Stimulated activated naive CD4-positive, alpha-beta T cell treated with Interleukin-2 at 50 U/mL for 16 hours (primary cell): ENCODE results near the gene ALLC.

Experiments used
- DNase-seq: peaks from one replicate; lab custom pipeline; 2025; lab: John Stamatoyannopoulos, UW

Gene ALLC

DNA sequence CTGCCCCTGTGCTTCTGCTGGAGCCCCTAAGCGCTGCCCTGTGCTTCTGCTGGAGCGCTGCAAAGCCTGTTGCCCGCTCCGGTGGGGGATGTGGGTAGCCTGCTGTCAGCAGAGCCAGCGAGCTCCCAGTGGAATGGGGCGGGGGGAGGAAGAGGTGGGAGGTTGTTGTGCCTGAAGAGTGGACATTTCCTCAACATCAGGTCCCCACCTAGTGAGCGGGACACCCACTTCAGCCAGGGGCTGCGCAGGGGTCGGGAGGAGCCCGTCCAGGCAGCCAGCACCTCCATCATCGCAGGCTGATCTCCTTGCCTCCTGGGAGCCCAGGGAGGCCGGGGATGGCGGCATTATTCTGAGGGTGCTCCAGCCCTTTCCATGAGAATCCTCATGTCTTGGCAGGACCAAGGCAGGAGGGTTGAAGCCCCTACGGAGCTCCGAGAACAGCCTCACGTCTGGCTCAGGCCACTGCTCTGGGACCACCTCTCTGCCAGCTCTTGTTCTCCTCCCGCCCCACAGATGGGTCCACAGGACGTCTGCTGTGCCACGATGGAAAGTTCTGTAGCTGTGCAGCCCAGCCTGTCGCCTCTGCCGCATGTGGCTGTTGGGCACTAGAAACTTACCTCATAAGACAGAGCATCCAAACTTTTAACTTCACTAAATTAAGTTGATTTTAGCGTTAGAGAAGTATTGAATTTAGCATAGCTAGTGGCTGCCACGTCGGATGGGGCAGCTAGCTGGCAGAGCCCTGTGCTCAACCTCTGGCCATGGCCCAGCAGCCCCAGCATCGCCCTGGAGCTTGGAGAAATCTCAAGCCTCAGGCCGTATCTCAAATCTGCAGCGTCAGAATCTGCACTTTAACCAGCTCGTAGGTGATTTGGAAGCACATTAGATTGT is 1.9 kb upstream of the ALLC start:
- DNase-seq = no peak

DNA sequence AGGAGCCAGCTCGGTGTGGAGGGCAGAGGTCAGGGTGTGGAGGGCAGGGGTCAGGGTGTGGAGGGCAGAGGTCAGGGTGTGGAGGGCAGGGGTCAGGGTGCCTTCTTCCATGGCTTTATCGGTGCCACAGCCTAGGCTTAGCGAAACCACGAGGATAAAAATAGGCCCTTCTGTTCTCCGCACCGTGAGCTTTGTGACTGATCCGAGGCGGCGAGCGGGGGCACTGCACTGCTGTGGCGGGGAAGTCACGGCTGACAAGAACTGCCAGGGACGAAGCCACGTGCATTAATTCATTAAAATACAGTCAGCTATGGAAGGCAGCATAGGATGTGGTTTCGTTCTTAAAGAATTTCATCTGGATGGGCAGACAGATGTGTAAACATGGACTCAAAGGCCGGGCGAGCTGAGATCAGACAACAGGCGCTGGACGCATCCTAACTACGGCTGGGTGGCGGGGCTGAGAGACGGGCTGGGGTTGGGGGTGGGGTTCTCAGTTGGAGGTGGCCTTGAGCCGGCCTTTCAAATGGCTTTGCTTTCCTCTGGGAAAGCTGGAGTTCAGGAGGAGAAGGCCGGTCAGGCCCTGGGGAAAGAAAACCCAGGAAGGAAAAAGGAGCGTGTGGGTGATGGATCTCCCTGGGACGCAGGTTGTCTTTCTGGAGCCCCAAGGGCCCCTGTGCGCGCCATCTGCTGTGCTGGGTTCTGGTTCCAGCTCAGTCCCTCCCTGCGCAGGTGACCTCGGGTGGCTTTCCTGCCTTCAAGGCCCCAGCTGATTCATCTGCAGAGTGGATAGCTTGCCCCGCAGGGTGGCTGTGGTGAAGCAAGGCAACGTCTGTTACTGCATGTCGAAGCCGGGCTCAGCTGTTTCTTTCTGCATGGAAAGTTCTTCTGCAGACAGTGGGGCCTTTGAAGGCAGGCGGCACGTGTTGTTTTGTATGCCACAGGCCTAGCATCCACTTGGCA is 958 bp upstream of the ALLC start:
- DNase-seq = no peak

DNA sequence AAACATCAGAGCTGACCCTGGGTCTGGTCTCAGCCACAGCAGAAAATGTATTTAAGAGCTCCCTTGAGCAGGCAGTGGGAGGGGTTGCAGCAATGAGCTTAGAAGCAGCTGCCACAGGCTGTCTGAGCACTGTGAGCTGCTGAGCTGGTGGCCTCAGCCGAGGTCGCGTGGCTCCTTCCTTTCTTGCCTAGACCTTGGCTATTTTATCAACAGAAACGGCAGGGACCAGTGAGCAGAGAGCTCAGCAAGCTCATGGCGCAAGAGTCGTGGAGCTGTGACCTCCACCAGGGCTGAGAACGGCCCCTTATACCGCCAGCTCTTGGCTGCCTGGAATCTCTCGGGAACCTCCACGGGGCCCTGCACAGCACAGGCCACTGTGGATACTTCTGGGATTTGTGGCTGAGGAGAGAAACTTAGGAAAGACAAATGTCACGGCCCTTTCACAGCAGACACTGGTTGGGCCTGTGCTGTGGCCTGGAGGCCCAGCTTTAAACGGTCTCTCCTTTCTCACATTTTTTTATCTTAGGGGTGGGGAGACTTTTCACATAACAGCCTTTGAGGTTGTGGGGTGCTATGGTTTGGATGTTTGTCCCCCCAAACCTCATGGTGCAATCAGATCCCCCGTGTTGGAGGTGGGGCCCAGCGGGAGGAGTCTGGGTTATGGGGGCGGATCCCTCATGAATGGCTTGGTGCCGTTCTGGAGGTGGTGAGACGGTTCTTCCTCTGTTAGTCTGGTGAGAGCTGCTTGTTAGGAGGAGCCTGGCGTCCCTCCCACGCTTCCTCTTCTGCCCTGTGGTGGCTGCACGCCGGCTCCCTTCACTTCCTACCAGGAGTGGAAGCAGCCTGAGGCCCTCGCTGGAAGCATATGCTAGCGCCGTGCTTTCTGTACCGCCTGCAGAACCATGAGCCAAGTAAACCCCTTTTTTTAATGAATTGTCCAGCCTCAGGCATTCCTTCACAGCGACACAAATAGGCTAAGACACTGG is 1.7 kb downstream of the ALLC start:
- no peak for DNase-seq

DNA sequence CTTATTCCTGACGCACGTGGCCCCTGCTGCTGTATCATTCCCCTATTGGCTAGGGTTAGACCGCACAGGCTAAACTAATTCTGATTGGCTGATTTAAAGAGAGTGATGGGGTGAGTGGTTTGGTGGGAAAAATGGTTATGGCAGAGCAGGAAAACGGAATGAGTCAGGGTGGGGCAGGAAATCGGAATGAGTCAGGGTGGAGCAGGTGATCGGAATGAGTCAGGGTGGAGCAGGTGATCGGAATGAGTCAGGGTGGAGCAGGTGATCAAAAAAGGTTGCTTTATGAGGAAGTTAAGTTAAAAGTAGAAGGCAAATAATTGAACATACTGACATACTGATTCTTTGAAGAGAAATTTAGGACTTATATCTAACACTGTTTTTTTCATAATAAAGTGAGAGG is 2.6 kb downstream of the ALLC start:
- DNase-seq = peak; percentile 17

DNA sequence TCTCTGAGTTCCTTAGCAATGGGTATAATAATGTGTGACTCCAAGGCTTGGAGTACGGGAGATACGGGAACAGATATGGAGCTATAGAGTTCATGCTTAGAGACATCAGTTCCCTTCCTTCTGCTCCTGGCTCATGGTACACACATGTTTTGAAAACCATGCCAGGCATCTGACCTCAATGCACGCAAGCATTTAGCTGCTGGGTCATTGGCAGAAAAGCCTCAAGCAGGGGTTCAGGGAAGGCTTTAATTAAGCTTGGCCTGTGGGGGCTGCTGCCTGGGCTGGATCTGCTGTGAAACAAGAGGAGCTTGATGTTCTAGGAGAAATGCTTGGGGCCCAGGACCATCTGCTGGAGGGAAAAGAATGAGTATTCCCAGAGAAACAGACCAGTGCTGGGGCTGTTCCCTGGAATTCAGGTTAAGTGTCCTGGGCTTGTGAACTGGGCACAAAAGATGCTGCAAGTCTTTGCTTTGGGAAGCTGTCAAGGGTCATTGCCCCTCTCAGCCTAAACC is 3.2 kb downstream of the ALLC start:
- no peak for DNase-seq

DNA sequence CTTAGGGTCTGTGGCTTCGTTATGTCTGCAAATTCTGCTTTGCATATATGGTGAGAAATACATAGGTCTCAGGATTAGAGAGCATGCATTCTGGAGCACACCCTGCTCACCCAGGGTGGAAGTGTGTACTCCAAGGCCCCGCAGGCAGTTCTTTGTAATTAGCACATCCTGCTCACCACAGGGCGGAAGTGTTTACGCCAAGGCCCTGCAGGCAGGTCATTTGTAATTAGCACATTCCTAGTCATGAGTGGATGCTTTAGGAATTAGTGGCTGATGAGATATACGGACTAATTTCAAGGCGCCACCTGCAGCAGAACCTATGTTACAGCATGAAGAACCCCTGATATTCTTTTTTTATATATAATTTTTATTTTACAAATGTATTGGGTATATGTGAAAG is 4.2 kb downstream of the ALLC start:
- no peak for DNase-seq

DNA sequence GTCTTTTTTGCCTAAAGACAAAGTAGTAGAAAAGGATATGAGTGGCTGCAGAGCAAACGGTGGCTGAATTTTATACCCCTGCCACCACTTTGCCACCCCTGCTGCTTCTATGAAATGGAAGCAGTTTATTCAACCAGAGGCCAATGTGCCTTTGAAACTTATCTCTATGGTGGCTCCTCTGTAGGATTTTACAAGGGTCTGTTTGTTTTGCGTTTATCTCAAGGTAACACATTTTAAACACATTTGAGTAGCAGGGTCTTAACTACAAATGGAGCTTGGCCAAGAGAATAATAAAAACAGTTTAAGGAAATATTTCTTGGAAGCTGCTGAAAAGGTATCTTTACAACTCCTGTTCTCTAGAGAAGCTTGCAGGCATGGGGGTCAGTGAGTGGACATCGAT is 6.1 kb downstream of the ALLC start:
- no peak for DNase-seq

DNA sequence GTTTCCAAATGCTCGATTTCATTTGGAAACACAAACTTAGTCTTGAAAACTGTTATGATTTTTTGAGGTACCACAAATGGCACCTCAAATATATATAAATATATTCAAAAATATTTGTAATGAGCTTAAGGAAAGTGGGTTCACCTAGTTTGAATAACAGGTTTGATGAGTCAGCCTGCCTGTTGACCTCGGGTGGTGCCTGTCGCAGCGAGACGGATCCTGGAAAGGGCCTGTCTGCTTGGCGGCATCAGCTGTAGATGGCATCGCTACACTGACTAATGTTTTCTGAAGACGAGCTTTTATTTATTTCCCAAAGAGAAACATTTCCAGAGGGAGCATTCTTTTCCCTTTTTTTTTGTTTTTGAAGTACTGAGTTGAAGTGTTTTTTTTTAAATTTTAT is 6.9 kb downstream of the ALLC start:
- DNase-seq = no peak

DNA sequence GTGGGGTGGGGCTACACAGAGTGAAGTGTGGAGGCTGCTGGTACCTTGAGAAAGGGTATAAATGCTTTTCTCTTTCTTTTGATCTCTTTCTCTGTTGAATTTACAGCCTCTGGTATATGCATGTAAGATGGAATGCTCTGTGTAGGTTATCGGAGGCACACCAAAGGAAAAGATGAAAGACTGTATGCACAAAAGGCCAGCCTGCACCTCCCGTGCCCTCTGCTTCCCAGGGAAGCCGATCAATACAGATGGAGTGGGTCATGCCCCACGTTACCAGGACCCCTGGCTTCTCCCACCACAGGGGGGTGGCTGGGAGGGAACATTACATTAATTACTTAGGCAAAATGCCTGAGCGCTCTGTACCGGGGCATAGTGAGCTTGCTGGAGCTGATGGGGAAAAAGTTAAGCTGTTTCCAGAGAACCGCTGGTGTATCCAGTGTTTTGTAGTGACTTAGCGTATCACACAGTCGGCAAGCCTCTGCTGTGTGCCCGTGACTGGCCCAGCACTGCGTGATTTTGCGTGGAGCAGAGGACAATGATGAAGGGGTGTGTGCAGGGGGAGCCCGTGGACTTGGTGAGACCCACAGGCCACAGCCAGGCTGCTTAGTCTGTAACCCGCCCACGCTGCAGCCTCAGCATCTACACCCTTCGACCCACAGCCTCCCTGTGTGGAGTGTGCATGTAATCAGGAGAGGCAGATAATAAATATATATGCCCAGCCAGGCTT is 8.0 kb downstream of the ALLC start:
- no peak for DNase-seq

DNA sequence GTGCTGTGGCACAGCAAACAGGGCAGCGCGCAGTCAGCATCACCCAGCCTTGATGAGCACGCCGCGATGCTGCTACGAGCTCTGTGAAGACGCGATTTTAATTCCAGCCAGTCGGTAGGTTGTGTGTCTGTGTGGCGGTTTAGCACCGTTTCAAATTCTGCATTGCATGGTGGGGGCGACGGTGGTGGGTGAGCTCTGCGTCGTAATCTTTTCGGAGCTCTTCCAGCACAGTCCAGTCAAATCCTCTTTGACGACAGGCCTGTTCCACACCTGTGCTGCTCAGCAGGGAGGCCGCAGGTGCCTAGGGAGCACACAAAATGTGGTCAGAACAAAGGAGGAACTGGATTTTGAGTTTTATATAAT is 8.6 kb downstream of the ALLC start:
- DNase-seq = no peak

DNA sequence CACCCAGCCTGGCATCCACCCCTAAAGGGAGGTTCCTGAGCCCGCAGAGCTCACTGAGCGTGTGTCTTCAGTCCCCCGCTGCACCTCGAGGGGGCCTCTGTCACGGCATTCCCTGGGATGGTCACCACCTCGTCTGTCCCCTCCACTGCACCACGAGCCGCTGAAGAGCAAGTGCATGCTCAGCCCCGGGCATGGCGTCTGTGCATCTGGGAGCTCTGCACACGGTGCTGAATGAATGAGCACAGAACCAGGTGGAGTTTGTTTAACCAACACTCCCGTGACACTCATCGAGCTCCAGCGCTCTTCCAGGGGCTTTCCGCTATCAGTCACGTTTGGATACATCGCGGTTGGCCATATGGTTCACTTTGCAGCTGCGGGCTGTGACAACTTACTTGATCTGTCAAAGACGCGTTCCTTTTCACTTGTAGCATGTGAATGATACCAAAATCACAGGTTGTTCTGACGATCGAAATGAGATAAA is 9.2 kb downstream of the ALLC start:
- no peak for DNase-seq

DNA sequence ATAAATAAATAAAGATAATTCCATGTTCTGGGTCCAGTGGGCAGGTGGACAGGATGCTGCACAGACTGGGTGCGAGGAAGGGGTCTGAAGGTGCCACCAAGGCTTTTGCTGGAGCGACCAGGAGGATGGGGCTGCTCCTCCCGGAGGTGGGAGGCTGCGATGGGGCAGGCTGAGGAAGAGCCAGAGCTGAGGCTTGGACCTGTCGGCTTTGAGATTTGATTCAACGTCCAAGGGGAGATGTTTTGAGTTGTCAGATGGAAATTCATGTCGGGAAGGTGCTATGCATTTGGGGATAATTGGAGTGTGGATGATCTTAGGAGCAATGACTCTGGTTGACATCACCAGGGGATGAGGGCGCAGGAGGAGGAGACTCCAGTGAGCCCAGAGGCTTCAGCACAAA is 11.7 kb downstream of the ALLC start:
- no peak for DNase-seq

DNA sequence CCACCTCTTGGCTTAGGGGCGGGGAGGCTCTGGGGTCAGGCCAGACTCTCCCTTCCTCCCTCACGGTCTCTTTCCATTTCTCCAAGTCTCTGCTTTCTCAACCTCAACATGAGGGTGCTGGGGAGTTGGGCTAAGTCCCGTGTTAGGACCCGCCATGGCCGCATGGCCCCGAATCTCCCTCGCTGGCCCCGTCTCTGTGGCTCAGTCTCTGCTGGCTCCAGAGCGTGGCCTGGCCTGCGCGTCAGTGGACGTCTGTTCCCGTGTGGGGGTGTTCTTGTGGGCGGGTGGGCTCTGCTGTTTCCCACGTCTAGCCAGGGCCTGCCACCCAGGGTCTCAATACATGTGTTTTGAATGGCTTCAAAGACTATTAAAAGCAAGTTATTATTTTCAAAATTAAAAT is 12.4 kb downstream of the ALLC start:
- DNase-seq = no peak

DNA sequence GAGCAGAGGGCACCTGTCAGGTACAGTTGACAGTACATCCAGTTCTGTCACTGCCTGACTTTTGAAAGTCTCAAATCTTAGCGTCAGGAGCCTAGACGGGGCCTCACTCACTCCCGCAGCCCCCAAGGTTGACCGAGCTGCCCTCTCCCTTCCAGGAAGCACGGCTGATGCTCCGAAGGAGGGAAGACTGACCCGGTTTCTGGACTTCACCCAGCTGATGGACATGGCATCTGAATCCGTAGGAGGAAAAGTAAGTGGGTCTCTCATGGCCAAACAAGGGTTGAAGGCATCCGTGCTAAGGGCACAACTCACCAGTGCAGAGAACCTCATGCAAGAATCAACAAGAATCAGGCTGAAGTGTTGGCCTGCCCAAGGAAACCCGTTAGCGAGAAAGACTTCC is 12.9 kb downstream of the ALLC start:
- no peak for DNase-seq

DNA sequence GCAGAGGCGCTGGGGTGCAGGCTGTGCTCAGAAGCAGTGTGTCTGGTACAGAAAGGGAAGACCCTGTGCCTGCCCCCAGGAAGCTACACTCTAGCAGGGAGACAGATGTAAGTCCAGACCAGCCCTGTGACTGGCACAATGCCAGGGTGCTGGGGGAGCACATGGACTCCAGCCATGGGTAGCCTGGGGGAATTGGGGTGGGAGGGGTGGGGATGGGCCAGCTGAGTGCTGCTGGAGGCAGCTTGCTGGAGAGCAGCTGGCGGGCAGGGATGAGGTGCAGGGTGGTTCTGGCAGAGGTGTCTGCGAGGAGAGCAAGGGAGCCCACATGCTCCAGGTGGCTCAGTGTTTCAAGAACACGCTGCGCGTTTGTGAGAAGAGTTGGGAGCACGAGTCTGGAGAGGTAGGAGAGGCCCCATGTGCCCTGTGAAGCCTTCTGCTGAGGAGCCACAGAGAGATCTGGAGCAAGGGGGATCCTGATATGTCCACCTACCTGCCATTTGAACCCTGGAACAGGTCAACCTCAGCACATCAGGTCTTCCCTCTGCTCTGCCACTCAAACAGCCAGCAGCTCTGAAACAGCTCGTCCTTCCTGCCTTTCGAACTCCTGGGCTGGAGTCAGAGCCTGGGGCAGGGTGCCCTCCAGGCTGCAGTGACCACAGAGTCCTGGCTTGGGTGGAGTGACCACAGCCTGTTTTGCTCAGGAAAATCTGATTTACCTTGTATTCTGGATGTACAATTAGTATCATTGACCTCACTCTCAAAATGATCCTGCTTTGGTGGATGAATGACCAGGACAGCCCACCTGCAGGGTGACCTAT is 15.1 kb downstream of the ALLC start:
- no peak for DNase-seq

DNA sequence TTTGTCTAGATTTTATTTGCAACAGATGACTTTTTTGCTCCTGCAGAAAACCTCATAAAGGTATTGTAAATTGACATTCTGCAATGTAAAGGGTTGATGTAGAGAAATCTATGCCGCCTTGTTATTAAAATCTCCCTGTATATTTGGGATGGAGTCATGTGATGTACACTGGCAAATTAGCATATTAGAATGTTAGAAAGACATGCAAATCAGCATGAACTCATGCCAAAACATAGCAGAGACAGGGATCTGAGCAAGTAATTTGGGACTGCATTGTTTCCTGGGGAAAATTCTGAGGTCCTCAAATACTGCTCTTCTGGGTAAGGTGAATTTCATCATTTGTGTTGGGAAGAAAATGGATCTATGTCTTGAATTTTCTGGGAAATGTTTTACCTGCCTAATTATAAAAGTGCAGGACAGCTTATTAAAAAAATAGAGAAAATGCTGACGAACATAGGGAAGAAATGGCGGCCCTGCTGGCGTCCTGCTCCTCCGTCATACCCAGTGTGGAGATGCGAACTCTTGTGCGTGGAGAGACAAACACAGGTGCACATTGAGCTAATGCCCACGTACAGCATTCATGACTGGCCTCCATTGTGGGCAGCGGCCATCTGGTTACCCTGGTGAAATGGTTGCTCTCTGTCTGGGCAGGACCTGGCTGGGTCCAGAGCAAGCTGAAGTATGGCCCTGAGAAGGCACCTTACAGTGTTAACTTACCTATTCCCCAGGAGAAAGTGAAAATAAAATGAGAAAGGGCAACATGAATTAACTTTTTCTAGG is 16.3 kb downstream of the ALLC start:
- no peak for DNase-seq

DNA sequence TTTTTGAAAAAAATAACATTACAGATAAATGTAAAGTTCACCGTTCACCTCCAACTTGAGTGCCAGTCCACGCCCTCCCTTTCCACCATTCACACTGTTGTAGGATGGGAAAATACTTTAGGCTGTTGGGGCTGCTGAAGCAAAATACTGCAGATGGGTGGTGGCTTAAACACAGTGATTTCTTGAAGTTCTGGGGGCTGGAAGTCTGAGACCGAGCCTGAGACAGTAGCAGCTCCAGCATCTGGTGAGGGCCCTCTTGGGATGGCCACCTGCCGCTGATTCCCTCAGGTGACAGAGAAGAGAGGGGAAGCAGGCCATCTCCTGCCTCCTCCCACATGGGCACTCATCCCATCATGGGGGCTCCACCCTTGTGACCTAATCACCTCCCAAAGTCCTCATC is 17.7 kb downstream of the ALLC start:
- no peak for DNase-seq

DNA sequence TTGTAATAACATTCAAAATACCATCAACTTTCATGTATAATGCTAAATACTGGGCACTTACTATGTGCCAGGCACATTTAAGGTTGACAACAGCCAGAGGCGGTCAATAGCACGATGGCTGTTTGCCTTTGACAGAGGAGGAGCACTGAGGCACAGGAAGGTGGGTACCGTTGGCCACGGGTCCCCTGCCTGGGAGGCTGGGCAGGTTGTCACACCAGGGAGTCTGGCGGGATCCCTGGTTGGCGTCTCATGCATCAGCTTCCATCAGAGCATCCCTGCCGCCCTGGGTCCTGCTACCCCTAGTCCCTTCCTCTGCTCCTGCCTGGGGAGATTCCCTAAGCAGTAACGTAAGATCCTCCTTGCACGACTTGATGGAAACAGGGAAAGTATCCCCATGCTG is 19.4 kb downstream of the ALLC start:
- DNase-seq = no peak

DNA sequence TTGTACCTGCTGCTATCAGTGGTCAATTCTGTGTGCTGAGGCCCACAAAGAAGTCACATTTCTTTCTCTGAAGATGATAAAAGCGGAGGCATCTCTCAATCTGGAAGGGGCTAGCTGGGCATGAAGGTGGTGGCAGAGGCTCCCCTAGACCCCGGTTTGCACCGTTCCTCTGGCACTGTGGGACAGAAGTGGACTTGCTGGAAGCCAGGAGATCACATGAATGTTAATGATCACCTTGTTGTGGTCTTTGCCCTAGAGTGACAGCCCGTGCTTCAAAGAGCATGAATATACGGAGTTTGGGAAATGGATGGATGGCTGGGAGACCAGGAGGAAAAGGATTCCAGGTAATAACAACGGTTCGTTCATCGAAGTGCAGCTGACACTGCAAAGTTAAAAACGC is 20.2 kb downstream of the ALLC start:
- no peak for DNase-seq
